ENCODE results near the gene NSD1. TPM values are rescaled to one million over a fixed set of nuclear protein-coding genes. Genes with fewer than 3 reads are reported as not detected.

Gene NSD1
- polyA plus RNA-seq, 1 donor from 2014 or later: 12.8 TPM

DNA sequence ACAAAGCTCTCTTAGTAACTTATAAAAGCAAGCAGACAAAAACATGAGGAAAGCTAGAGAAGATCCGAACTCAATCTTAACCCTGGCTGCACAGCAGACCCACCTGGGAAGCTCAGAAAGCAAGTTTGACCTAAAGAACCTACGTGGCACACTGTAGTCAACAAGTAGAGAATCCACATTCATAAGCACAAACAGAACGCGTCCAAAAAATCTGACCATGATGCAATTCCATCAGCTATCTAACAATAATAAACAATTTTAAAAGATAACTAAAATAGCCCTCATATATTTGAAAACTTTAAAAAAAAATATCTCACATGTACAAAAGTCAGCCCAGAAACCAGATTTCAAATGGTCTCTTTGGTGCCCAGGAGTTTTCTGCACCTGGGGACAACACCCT, 213.2 kb downstream of the NSD1 start:
- H3K27me3 ChIP-seq (ENCODE audit: insufficient read depth, low read depth, low read length): no peaks in the 10 kb centered on the region
- TF ChIP-seq POLR2AphosphoS5 (IDR thresholded peaks at IDR 0.05) (no peak), RAD21 (conservative IDR thresholded peaks at IDR 0.05) (no peak), CTCF (IDR thresholded peaks at IDR 0.05; ENCODE audit: poor library complexity, severe bottlenecking) (no peak), MXI1 (conservative IDR thresholded peaks at IDR 0.05; ENCODE audit: poor library complexity, severe bottlenecking) (no peak), SMC3 (conservative IDR thresholded peaks at IDR 0.05; ENCODE audit: poor library complexity) (no peak), EZH2 (IDR thresholded peaks at IDR 0.05; ENCODE audit: borderline replicate concordance, insufficient read depth, low read length, poor library complexity, severe bottlenecking) (no peak), TAF1 (IDR thresholded peaks at IDR 0.05; ENCODE audit: low read depth) (no peak), EP300 (conservative IDR thresholded peaks at IDR 0.05; ENCODE audit: poor library complexity, severe bottlenecking) (no peak)
- TF ChIP-seq, protein P1, sequence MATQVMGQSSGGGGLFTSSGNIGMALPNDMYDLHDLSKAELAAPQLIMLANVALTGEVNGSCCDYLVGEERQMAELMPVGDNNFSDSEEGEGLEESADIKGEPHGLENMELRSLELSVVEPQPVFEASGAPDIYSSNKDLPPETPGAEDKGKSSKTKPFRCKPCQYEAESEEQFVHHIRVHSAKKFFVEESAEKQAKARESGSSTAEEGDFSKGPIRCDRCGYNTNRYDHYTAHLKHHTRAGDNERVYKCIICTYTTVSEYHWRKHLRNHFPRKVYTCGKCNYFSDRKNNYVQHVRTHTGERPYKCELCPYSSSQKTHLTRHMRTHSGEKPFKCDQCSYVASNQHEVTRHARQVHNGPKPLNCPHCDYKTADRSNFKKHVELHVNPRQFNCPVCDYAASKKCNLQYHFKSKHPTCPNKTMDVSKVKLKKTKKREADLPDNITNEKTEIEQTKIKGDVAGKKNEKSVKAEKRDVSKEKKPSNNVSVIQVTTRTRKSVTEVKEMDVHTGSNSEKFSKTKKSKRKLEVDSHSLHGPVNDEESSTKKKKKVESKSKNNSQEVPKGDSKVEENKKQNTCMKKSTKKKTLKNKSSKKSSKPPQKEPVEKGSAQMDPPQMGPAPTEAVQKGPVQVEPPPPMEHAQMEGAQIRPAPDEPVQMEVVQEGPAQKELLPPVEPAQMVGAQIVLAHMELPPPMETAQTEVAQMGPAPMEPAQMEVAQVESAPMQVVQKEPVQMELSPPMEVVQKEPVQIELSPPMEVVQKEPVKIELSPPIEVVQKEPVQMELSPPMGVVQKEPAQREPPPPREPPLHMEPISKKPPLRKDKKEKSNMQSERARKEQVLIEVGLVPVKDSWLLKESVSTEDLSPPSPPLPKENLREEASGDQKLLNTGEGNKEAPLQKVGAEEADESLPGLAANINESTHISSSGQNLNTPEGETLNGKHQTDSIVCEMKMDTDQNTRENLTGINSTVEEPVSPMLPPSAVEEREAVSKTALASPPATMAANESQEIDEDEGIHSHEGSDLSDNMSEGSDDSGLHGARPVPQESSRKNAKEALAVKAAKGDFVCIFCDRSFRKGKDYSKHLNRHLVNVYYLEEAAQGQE (IDR thresholded peaks at IDR 0.05; ENCODE audit: borderline replicate concordance): no peak
- no peaks in the 10 kb centered on the region for H3K36me3 ChIP-seq (ENCODE audit: insufficient read depth, low read length)
- H3K9ac ChIP-seq (ENCODE audit: low read length): no peak overlapping the region
- no peak overlapping the region for H3K4me2 ChIP-seq (ENCODE audit: low read length)
- no peaks in the 10 kb centered on the region for H3K9me3 ChIP-seq (ENCODE audit: low read length)
- no peak overlapping the region for H2AFZ ChIP-seq (ENCODE audit: low read depth, low read length)
- peaks cover 51% of the 10 kb centered on the region for H3K79me2 ChIP-seq (replicated peaks; ENCODE audit: insufficient read depth, low read length)
- no peak overlapping the region for H3K27ac ChIP-seq (ENCODE audit: low read length)
- no peaks in the 10 kb centered on the region for H3F3A ChIP-seq (ENCODE audit: insufficient read depth, low read length, poor library complexity, severe bottlenecking)
- no peaks in the 10 kb centered on the region for H3K9me2 ChIP-seq (ENCODE audit: insufficient read depth, low read length)
- H4K20me1 ChIP-seq (ENCODE audit: insufficient read depth): no peaks in the 10 kb centered on the region
- no peak overlapping the region for H3K4me3 ChIP-seq (ENCODE audit: low read length)

DNA sequence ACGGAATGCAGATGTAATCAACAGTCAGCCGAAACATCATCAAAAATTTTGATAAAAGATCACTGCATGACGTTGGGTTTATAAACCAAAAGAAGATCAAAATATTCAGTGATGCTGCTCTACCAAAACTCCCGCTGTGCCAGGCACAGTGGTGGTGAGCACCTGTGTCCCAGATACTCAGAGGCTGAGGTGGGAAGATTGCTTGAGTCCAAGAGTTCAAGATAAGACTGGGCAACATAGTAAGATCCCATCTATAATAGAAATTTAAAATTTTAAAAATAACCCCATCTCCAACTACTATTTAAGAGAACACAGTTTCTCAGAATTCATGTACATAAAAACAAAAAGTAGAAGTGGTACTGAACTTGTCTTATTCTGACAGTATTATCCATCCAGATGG, 214.1 kb downstream of the NSD1 start:
- H3K9ac ChIP-seq (ENCODE audit: low read length): no peak overlapping the region
- no peaks in the 10 kb centered on the region for H3K36me3 ChIP-seq (ENCODE audit: insufficient read depth, low read length)
- peaks cover 51% of the 10 kb centered on the region for H3K79me2 ChIP-seq (replicated peaks; ENCODE audit: insufficient read depth, low read length)
- no peak overlapping the region for H3K27ac ChIP-seq (ENCODE audit: low read length)
- no peaks in the 10 kb centered on the region for H3K27me3 ChIP-seq (ENCODE audit: insufficient read depth, low read depth, low read length)
- H2AFZ ChIP-seq (ENCODE audit: low read depth, low read length): no peak overlapping the region
- no peak overlapping the region for H3K4me2 ChIP-seq (ENCODE audit: low read length)
- no peaks in the 10 kb centered on the region for H3K9me2 ChIP-seq (ENCODE audit: insufficient read depth, low read length)
- no peak for TF ChIP-seq MXI1 (conservative IDR thresholded peaks at IDR 0.05; ENCODE audit: poor library complexity, severe bottlenecking)
- no peak for TF ChIP-seq POLR2AphosphoS5 (IDR thresholded peaks at IDR 0.05)
- TF ChIP-seq EZH2 (IDR thresholded peaks at IDR 0.05; ENCODE audit: borderline replicate concordance, insufficient read depth, low read length, poor library complexity, severe bottlenecking): no peak
- TF ChIP-seq SMC3 (conservative IDR thresholded peaks at IDR 0.05; ENCODE audit: poor library complexity): no peak
- TF ChIP-seq TAF1 (IDR thresholded peaks at IDR 0.05; ENCODE audit: low read depth): no peak
- TF ChIP-seq EP300 (conservative IDR thresholded peaks at IDR 0.05; ENCODE audit: poor library complexity, severe bottlenecking): no peak
- TF ChIP-seq, protein P1 (IDR thresholded peaks at IDR 0.05; ENCODE audit: borderline replicate concordance): no peak
- no peak for TF ChIP-seq CTCF (IDR thresholded peaks at IDR 0.05; ENCODE audit: poor library complexity, severe bottlenecking)
- no peak for TF ChIP-seq RAD21 (conservative IDR thresholded peaks at IDR 0.05)
- no peaks in the 10 kb centered on the region for H3F3A ChIP-seq (ENCODE audit: insufficient read depth, low read length, poor library complexity, severe bottlenecking)
- no peaks in the 10 kb centered on the region for H3K9me3 ChIP-seq (ENCODE audit: low read length)
- no peak overlapping the region for H3K4me3 ChIP-seq (ENCODE audit: low read length)
- no peaks in the 10 kb centered on the region for H4K20me1 ChIP-seq (ENCODE audit: insufficient read depth)

All from neural cell (in vitro differentiated cells).